Right atrium auricular region (tissue), 2 donors: ENCODE measurements around the gene NKX2-3. TPM values are rescaled to one million over a fixed set of nuclear protein-coding genes. Genes with fewer than 3 reads are reported as not detected.

Experiments
- DNase-seq: peaks from one replicate; pipeline ENCODE4 v3.0.0-alpha.2; 2019; ENCODE audit warnings: low spot score
- H3K27ac ChIP-seq, 2 donors: fragments of 200-600 bp; sonication (generic); 1 replicate in 1 of 2; 2 replicates in 1 of 2; pipeline ENCODE4 v1.5.1; 2016 to 2019
- H3K27me3 ChIP-seq, 2 donors: fragments of 200-600 bp; sonication (generic); one replicate each; pipeline versions ENCODE4 v1.5.1 to v1.6.0; 2017 to 2019
- H3K36me3 ChIP-seq: fragments of 200-600 bp; sonication (generic); one replicate; pipeline ENCODE4 v1.5.1; 2016
- H3K4me1 ChIP-seq, 2 donors: fragments of 200-600 bp; sonication (generic); one replicate each; pipeline versions ENCODE4 v1.5.1 to v1.6.0; 2017 to 2019
- H3K4me3 ChIP-seq, 2 donors: fragments of 200-600 bp; sonication (generic); 1 replicate in 1 of 2; 2 replicates in 1 of 2; pipeline ENCODE4 v1.5.1; 2017 to 2019; ENCODE audit warnings: mild to moderate bottlenecking in 1 of 2, moderate library complexity in 1 of 2
- H3K9me3 ChIP-seq, 2 donors: fragments of 200-600 bp; sonication (generic); one replicate each; pipeline ENCODE4 v1.5.1; 2019
- CTCF ChIP-seq, 2 donors: fragments of 200-600 bp; sonication (generic); IDR thresholded peaks; one replicate each; pipeline ENCODE4 v1.5.1; 2019; ENCODE audit warnings: antibody characterized with exemption in 2 of 2
- total RNA-seq, 2 donors: library from RNA; depleted of rRNA; stranded (reverse); fragments of >200 nt; gene quantifications; one replicate each; pipeline ENCODE4 v1.1.0, GENCODE V29; 2016

The NKX2-3 gene
- total RNA-seq, 2 donors from 2014 or later: not detected

- TF ChIP-seq CTCF (IDR thresholded peaks at IDR 0.05): no peak
- Histone ChIP-seq H3K27me3 (peaks cover 30 to 53% of the 10 kb centered on the region in 2 donors), H3K4me1 (peaks cover 0 to 33% of the 10 kb centered on the region in 2 donors), H3K4me3 (peak overlapping the region in 1 of 2 donors; percentile 34), H3K27ac (no peak overlapping the region), H3K9me3 (no peaks in the 10 kb centered on the region), H3K36me3 (no peaks in the 10 kb centered on the region)
- no peak for DNase-seq
These were observed 7.5 kb downstream of the NKX2-3 start for GRCh38 chr10:99540306-99540656.

- TF ChIP-seq CTCF (IDR thresholded peaks at IDR 0.05): no peak
- DNase-seq: no peak
- Histone ChIP-seq H3K4me3 (peak overlapping the region in 1 of 2 donors; percentile 34), H3K36me3 (no peaks in the 10 kb centered on the region), H3K9me3 (no peaks in the 10 kb centered on the region), H3K27me3 (peaks cover 26 to 48% of the 10 kb centered on the region in 2 donors), H3K4me1 (peaks cover 0 to 28% of the 10 kb centered on the region in 2 donors), H3K27ac (no peak overlapping the region)
These were observed 8.2 kb downstream of the NKX2-3 start for GRCh38 chr10:99540657-99541531.

GRCh38 chr10:99544322-99544721, 11.6 kb downstream of the NKX2-3 start:
- H3K27ac ChIP-seq: no peak overlapping the region
- TF ChIP-seq CTCF (IDR thresholded peaks at IDR 0.05): no peak
- peaks cover 14 to 19% of the 10 kb centered on the region in 2 donors for H3K27me3 ChIP-seq
- H3K4me1 ChIP-seq: peaks cover 0 to 9% of the 10 kb centered on the region in 2 donors
- DNase-seq: no peak
- H3K9me3 ChIP-seq: no peaks in the 10 kb centered on the region
- no peak overlapping the region for H3K4me3 ChIP-seq
- no peaks in the 10 kb centered on the region for H3K36me3 ChIP-seq

- Histone ChIP-seq H3K4me3 (no peak overlapping the region), H3K9me3 (no peaks in the 10 kb centered on the region), H3K27me3 (no peaks in the 10 kb centered on the region), H3K36me3 (no peaks in the 10 kb centered on the region), H3K4me1 (no peaks in the 10 kb centered on the region), H3K27ac (no peak overlapping the region)
- TF ChIP-seq CTCF (IDR thresholded peaks at IDR 0.05): peak in 1 of 2 donors; percentile 25
- DNase-seq: no peak
These were observed 15.3 kb downstream of the NKX2-3 start for GRCh38 chr10:99548041-99548530.

GRCh38 chr10:99551158-99551557, 18.4 kb downstream of the NKX2-3 start:
- Histone ChIP-seq H3K36me3 (no peaks in the 10 kb centered on the region), H3K4me1 (no peaks in the 10 kb centered on the region), H3K27ac (no peak overlapping the region), H3K4me3 (no peak overlapping the region), H3K9me3 (no peaks in the 10 kb centered on the region), H3K27me3 (no peaks in the 10 kb centered on the region)
- DNase-seq: no peak
- no peak for TF ChIP-seq CTCF (IDR thresholded peaks at IDR 0.05)
